HG03139 (cell line): ENCODE results near the gene FAM110A.

ENCODE experiments used
- ATAC-seq: cut with Tn5 transposase; IDR thresholded peaks from one replicate; pipeline ENCODE4 v1.9.1; 2021; ENCODE audit not compliant: unreplicated experiment

The FAM110A gene

GRCh38 chr20:870758-871157 lies 37.2 kb downstream of the FAM110A start:
- no peak for ATAC-seq

GRCh38 chr20:871436-871835 lies 37.9 kb downstream of the FAM110A start:
- ATAC-seq = no peak

GRCh38 chr20:871948-872347 lies 38.4 kb downstream of the FAM110A start:
- no peak for ATAC-seq

- no peak for ATAC-seq
These were observed 39.5 kb downstream of the FAM110A start for GRCh38 chr20:872855-873520.

- ATAC-seq = no peak
These were observed 40.5 kb downstream of the FAM110A start for GRCh38 chr20:873875-874607.

- no peak for ATAC-seq
These were observed 41.6 kb downstream of the FAM110A start for GRCh38 chr20:875115-875514.

- no peak for ATAC-seq
These were observed 44.3 kb downstream of the FAM110A start for GRCh38 chr20:877814-878213.

GRCh38 chr20:878511-879307 lies 45.2 kb downstream of the FAM110A start:
- ATAC-seq = no peak

GRCh38 chr20:879626-880025 lies 46.1 kb downstream of the FAM110A start:
- ATAC-seq = no peak

- no peak for ATAC-seq
These were observed 47.7 kb downstream of the FAM110A start for GRCh38 chr20:881051-881782.

- ATAC-seq = no peak
These were observed 48.2 kb downstream of the FAM110A start for GRCh38 chr20:881783-882144.

- ATAC-seq = no peak
These were observed 51.8 kb downstream of the FAM110A start for GRCh38 chr20:884983-885952.

GRCh38 chr20:887137-887536 lies 53.6 kb downstream of the FAM110A start:
- no peak for ATAC-seq

GRCh38 chr20:888057-888456 lies 54.5 kb downstream of the FAM110A start:
- ATAC-seq = no peak

GRCh38 chr20:889106-889505 lies 55.6 kb downstream of the FAM110A start:
- no peak for ATAC-seq

GRCh38 chr20:889932-890463 lies 56.5 kb downstream of the FAM110A start:
- ATAC-seq = no peak

GRCh38 chr20:890666-891057 lies 57.1 kb downstream of the FAM110A start:
- ATAC-seq = no peak

- ATAC-seq = no peak
These were observed 57.7 kb downstream of the FAM110A start for GRCh38 chr20:891058-891705.

- ATAC-seq = no peak
These were observed 58.2 kb downstream of the FAM110A start for GRCh38 chr20:891706-892080.
